Chondrocyte (in vitro differentiated cells): ENCODE data around the gene SYMPK. TPM values are rescaled to one million over a fixed set of nuclear protein-coding genes. Genes with fewer than 3 reads are reported as not detected.
A peak's percentile ranks its signal among the peaks of the same experiment; 100 is the strongest.

ENCODE experiments used
- DNase-seq: peaks from one replicate; pipeline ENCODE4 v3.0.0; 2021; ENCODE audit warnings: mixed read lengths, low spot score
- H3K27ac Mint-ChIP-seq: one replicate; pipeline ENCODE4 v1.8.0; 2021; ENCODE audit warnings: mild to moderate bottlenecking, moderate library complexity, mixed read lengths; ENCODE audit not compliant: unreplicated experiment
- H3K27me3 Mint-ChIP-seq: 2 replicates; pipeline ENCODE4 v1.8.0; 2021; ENCODE audit warnings: low read depth, mixed read lengths
- H3K36me3 Mint-ChIP-seq: 2 replicates; pipeline ENCODE4 v1.8.0; 2021; ENCODE audit warnings: low read depth, mixed read lengths
- H3K4me1 Mint-ChIP-seq: 2 replicates; pipeline ENCODE4 v1.8.0; 2021; ENCODE audit warnings: low read depth, mild to moderate bottlenecking, mixed read lengths
- H3K4me3 Mint-ChIP-seq: one replicate; pipeline ENCODE4 v1.8.0; 2021; ENCODE audit warnings: mild to moderate bottlenecking, moderate library complexity, mixed read lengths; ENCODE audit not compliant: unreplicated experiment
- H3K9me3 Mint-ChIP-seq: 2 replicates; pipeline ENCODE4 v1.8.0; 2021; ENCODE audit warnings: low read depth, mixed read lengths
- CTCF ChIP-seq: fragments of 200-600 bp; sonication (generic); IDR thresholded peaks from 2 replicates; pipeline ENCODE4 v1.5.0; 2021; ENCODE audit warnings: antibody characterized with exemption, mild to moderate bottlenecking, moderate library complexity
- total RNA-seq: library from RNA; stranded (reverse); gene quantifications from 3 replicates; pipeline ENCODE4 v1.2.1, GENCODE V29; 2021

The SYMPK gene
- total RNA-seq, 1 donor from 2014 or later = 56.5 TPM

- H3K4me1 Mint-ChIP-seq = peaks cover 12% of the 10 kb centered on the region
- TF ChIP-seq CTCF = no peak
- H3K27me3 Mint-ChIP-seq = no peaks in the 10 kb centered on the region
- H3K36me3 Mint-ChIP-seq = peaks cover 25% of the 10 kb centered on the region
- H3K27ac Mint-ChIP-seq = no peak overlapping the region
- H3K4me3 Mint-ChIP-seq = no peak overlapping the region
- no peak for DNase-seq
- no peaks in the 10 kb centered on the region for H3K9me3 Mint-ChIP-seq
These were observed 40.2 kb downstream of the SYMPK start for GRCh38 chr19:45822716-45823115.

- no peak for TF ChIP-seq CTCF
- Mint-ChIP-seq H3K27me3 (no peaks in the 10 kb centered on the region), H3K36me3 (peaks cover 23% of the 10 kb centered on the region), H3K9me3 (no peaks in the 10 kb centered on the region), H3K4me1 (peaks cover 6% of the 10 kb centered on the region), H3K27ac (no peak overlapping the region), H3K4me3 (no peak overlapping the region)
- peak; percentile 83 for DNase-seq
These were observed 41.4 kb downstream of the SYMPK start for GRCh38 chr19:45821570-45821969.

DNA sequence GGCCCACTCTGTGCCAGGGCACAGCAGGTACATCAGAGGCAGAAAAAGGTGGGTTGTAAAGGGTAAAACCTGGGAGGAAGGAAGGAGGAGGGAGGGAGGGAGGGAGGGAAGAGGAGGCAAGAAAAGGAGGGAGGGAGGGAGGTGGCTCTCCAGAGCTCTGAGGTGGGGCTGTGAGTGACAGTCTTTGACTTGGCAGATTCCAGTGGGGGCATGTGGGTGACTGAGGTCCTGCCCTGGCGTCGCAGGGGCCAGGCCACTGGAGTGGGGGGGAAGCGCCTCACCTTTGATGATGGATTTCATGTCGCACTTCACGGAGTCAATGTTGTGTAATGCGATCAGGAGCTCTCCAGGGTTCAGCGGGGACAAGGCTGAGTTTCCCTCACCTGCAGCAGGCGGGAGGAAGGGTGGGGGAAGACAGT, 41.8 kb downstream of the SYMPK start:
- H3K27ac Mint-ChIP-seq = no peak overlapping the region
- H3K36me3 Mint-ChIP-seq = peaks cover 22% of the 10 kb centered on the region
- no peak overlapping the region for H3K4me3 Mint-ChIP-seq
- no peak for TF ChIP-seq CTCF
- no peaks in the 10 kb centered on the region for H3K27me3 Mint-ChIP-seq
- no peaks in the 10 kb centered on the region for H3K9me3 Mint-ChIP-seq
- no peak for DNase-seq
- H3K4me1 Mint-ChIP-seq = peaks cover 6% of the 10 kb centered on the region

DNA sequence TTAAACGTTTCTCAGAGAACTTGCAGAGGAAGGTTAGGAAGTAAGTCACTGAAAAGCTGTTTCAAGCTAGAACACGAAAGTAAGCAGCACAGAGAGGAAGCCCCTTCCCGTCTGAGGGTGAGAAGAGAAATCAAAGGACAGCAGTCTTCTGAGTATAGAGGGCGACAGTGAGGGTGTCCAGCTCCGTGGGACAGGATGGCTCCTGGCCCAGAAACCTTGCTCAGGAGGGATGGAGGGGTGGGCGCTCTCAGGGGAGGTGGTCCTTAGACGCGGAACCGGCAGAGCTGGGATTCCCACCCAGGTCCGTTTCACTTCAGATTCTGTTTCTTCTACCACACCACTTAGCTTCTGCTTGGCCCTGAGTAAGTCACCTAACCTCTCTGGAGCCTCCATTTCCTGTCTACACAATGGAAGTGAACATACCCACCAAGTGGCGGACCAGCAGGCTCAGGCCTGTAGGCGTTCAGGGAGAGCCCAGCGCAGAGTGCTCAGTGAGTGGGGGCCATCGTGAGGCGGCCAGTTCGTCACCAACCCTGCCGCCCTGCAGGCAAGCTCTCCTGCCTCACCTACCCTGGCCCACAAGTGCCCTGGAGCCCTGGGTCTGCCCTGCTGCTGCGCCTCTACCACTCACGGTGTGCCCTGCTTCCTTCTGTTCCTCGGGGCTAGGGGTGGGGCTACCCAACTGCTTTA, 42.4 kb downstream of the SYMPK start:
- H3K27me3 Mint-ChIP-seq = no peaks in the 10 kb centered on the region
- no peak overlapping the region for H3K27ac Mint-ChIP-seq
- no peaks in the 10 kb centered on the region for H3K9me3 Mint-ChIP-seq
- H3K36me3 Mint-ChIP-seq = peaks cover 17% of the 10 kb centered on the region
- H3K4me3 Mint-ChIP-seq = no peak overlapping the region
- no peak for TF ChIP-seq CTCF
- H3K4me1 Mint-ChIP-seq = peaks cover 6% of the 10 kb centered on the region
- DNase-seq = no peak

- Mint-ChIP-seq H3K36me3 (peaks cover 15% of the 10 kb centered on the region), H3K27ac (no peak overlapping the region), H3K4me1 (peaks cover 6% of the 10 kb centered on the region), H3K27me3 (no peaks in the 10 kb centered on the region), H3K9me3 (no peaks in the 10 kb centered on the region), H3K4me3 (no peak overlapping the region)
- DNase-seq = peak; percentile 90
- no peak for TF ChIP-seq CTCF
These were observed 43.2 kb downstream of the SYMPK start for GRCh38 chr19:45819769-45820168.
